Measurements from ENCODE around the gene JAML.

JAML gene

DNA sequence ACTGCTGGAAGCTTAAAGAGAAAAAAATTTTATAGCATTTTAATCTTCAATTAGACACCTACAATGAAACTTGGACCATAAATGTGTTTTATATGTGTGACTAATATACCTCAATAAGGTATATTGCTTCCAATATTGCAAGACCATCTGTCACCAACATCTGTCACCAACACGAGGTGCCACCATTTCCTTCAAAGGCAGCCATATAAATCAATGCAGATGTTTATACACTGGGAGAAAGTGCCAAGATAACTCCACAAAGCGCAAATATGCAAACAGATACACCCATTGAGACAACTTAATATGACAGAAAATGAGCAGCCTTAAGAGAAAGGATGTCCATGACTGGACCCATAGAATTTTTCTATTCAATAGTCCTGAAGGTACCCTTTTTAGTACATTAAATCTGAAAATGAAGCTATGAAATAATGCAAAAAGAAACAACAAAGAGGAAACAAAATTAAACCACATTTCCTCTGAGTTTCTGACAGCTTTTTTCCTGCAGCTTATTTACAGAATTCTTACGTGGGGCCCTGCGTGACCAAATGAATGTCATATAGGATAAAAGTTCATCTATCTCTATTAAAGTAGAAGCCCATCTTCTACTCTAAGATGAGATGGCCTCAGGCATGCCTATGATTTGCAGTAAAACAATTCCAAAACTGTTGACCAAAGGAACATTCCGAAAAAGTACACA, 14.8 kb upstream of the JAML start:
- no peak for DNase-seq (ENCODE audit: low spot score)

DNA sequence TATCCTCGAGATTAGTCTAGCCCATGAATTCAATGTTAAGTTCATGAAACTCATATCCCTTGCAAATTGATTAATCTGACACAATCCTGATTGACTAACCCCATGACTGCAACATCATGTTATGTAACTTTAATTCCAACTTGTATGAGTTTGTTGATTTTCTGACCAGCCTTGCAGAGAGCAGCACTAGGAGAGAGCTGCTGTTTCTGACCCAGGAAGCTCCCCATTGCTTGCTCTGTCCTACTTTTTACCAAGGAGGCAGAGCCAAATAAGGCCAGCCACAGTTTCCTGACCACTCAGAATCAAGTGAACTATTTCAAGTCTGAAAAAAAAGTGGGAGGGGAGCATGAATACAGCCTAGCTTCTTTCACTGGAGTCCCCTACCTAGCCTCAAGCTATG, 14.1 kb upstream of the JAML start:
- DNase-seq (ENCODE audit: low spot score) = peak; percentile 13

DNA sequence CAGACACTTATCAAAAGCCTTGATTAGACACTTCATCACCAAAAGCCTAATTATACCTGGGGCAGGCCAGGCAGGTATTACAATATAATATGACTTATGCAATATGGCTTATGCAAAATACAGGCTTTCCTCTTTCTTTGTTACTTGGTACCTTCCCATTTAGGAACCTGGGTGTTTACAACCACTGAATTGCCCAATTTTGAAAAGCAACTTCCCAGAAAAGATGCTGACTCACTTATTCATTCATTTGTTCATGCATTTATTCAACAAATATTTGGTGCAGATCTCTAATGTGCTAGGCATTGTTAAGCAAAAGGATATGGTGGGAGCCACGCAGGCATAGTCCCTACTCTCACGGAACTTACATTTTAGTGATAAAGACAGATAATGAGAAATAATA, 13.6 kb upstream of the JAML start:
- no peak for DNase-seq (ENCODE audit: low spot score)

DNA sequence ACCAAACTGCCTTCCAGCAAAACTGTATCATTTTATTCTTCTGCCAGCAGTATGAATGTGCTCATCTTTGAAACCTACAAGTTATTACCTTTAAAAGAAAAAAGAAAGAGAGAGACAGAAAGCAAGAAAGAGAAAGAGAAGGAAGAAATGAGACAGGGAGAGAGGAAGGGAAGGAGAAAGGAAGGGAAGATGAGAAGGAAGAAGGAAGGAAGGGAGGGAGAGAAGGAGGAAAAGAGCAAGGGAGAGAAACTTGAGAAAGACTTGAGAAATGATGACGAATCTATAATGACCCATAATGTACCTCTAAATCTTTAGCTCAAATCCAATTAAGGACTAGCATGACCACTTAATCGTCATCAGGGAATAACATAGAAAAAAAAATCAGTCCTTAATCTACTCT, 11.4 kb upstream of the JAML start:
- no peak for DNase-seq (ENCODE audit: low spot score)

DNA sequence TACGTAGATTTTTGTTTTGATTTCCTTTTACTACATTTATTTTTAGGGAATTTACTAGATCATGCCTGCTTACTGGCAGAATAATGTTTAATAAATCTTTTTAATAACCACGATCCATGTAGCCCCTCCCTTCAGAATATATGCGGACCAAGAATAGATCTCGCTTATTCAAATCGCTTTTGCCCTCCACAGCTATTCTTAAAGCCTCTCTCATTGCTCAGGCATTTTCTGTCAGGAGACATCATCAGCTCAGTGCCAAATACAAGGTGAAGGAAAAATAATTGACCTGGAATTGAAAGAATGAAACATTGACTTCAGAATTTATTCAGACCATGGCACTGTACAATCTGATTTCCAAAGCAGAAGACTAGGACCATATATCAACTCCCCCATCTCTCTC, 10.0 kb upstream of the JAML start:
- DNase-seq (ENCODE audit: low spot score) = no peak

DNA sequence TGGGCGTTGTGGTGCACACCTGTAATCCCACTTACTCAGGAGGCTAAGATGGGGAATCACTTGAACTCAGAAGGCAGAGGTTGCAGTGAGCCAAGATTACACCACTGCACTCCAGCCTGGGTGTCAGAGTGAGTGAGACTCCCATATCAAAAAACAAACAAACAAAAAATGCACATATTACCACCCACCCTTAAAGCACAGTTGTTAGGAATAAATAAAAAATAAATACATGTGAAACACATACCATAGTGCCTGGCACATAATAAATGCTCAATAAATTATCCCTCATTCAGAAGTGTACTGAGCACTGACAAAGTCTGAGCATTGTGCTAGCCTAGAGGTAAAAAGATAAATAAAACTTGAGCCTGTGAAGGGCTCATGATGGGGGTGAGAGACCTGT, 9.0 kb upstream of the JAML start:
- DNase-seq (ENCODE audit: low spot score) = no peak

DNA sequence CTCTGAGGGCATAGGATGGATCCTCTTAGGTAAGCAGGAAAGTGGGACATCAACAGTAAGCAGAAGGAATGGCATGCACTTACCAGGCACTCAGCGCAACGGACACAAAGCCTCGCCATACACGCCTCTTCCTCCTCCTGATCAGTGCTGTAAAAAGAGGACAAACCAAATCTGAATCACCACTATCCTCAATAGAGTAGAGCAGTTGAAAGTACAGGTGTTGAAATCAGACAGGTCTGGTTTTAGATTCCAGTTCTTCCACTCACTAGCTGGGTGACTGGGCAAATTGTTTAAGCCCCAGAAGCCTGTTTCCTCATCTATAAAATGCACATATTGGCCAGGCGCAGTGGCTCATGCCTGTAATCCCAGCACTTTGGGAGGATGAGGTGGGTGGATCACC, 8.6 kb upstream of the JAML start:
- no peak for DNase-seq (ENCODE audit: low spot score)

DNA sequence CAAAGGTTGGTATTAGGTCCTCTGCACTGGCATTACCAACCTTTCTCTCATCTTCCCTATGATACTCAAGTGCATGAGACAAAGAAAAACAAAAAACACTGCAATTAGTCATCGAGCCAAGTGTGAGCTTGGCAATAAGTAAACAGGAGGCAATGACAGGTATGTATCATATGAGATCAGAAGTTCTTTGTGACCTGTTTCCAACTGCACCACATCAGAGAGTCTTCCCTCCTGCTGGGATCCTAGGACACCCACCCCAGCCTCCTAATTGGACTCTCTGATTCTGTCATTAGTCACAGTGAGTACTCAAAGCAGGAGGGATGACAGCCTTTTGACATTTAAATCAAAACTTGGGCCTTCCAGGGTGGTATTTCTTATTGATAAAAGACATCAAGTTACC, 7.8 kb upstream of the JAML start:
- DNase-seq (ENCODE audit: low spot score) = no peak

DNA sequence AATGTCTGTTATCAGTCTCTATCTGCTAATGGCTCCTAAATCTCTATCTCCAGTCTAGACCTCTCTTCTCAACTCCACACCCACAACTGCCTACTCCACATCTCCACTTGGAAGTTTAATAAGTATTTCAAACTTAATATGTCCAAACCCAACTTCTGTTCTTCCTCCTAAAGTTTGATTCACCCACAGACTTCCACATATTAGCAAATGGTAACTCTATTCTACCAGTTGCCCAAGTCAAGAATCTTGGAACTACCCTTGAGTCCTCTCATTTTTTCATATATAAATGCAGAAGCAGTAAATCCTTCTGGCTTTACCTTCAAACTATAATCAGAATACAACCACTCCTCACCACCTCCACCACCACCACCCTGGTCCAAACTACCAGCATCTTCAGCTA, 6.7 kb upstream of the JAML start:
- DNase-seq (ENCODE audit: low spot score) = no peak

DNA sequence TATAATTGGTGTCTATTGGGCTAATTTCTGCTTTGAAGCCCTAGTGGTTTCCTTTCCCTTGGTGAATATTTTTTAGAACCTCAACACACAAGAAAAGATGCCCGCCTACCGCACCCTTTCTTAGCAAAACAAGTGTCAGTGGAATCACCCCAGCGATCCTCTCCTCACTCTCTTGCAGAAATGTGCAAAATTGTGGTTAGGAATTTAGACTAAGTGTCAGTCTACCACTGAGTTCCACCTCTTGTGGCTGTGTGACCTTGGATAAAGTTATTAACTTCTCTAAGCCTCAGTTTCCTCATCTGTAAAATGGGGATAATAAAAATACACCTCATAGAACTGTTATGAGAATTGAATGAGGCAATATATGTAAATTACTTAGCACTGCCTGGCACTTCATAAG, 5.3 kb upstream of the JAML start:
- DNase-seq (ENCODE audit: low spot score) = no peak

DNA sequence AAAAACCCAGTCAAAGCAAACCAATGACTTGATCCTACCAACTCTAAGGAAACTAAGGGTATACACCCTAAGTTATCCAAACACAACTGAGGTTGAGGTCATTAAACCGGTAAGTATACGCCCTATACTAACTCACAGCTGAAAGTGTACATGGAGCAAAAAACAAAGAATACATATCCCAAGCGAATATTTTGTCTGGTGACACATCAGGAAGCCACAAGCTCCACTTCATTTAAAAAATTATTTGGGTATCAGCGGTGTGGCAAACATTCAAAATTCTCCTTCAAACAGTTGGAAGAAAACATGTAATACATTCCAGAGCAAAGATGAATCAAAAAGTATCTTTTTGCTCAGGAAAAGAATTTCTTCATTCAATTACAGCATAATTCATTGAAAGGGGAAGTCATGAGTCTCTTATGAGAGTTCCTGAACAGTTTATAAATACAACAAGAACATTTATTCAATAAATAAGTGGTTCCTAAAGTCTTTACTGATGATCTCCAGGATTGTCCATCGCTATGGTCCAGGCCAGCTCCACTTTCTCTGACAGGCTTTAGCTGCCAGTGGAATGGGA, 4.5 kb upstream of the JAML start:
- no peak for DNase-seq (ENCODE audit: low spot score)

DNA sequence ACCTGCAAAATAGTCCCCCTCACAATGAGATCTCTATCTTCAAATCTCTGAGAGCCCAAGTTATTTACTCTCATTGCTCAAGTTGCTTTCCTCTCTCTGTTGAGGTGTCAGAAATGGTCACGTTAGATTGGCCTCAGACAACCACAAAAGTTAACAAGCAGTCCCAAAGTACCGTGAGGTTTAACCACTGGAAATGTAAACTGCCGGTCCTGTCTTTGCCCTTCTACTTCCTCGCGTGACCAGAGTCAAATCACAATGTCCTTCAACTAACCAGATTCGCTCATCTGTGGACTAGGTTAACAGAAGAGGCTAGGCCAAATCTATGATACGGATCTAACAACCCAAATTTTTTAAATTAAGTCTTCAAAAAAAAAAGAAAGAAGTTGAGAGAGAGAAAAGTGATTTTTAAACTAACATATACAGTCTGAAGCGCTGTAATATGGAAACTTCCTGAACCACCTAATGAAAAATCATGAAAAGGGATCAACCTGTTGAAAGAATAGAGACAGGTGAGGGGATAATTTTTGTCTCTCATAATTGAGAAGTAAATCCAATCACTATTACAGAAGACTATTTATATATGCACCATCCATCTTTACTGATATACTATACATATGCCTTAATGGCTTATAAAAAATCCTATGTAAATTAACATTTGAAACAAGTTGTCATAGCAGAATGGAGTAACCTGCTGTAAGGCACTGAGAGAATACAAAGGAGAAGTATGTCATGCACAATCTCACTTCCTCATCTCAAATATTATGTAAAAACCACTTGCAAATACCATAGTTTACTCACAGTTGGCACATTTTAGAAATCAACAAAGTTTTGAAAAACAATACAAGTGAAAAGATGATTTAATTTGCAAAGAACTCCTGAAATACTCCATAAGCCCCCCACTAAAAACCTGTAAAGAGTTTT, 3.3 kb upstream of the JAML start:
- no peak for DNase-seq (ENCODE audit: low spot score)

DNA sequence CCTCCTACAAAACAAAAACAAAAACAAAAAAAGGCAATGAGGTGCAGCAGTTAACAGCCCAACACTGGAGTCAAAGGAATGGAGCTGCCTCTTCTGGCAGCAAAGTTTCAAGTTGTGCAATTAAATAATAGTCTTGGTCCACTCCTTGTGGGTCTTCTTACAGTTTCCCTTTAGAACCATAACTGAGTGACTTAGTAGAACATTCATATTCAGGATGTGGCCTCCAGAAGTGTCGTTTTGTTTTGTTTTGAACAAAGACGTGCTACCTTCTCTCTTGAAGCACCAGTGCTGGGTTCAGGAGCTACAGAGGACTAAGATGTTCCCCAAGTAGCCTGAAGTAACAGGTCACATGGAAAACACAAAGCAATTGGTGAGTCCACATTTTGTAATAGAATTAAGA, 2.0 kb upstream of the JAML start:
- DNase-seq (ENCODE audit: low spot score) = no peak

DNA sequence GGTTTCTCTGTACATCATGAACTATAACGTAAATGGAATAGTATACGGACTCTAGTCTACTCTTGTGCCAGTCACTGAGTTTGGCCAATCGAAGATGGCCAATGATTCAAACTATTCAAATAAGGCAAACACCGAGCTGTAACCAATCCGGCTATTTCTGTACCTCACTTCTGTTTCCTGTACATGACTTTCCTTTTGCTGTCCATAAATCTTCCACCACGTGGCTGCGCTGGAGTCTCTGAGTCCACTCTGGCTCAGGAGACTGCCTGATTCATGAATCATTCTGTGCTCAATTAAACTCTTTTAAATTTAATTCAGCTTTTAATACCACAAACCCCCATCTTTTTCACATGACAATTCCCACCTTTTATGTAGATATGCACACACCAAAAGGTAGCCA, 1.5 kb upstream of the JAML start:
- DNase-seq (ENCODE audit: low spot score) = no peak

DNA sequence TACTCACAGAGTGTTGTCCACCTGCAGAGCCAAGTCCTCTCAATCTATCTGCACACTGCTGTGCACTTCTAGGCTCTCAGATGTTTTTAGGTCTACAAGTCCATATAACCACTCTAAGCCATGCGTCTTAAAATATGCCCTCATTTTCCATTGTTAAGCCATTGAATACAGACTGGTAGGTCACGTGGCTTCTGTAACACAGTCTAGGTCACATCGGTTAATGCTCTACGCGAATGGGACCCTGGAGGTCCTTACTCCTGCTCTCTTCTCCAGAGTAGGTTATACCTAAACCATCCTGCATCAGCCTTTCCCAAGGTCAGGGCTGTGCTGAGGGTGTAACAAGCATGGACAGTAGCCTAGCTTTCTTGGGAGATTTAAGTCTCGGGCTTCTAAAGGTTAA, 819 bp downstream of the JAML start:
- DNase-seq (ENCODE audit: low spot score) = no peak

DNA sequence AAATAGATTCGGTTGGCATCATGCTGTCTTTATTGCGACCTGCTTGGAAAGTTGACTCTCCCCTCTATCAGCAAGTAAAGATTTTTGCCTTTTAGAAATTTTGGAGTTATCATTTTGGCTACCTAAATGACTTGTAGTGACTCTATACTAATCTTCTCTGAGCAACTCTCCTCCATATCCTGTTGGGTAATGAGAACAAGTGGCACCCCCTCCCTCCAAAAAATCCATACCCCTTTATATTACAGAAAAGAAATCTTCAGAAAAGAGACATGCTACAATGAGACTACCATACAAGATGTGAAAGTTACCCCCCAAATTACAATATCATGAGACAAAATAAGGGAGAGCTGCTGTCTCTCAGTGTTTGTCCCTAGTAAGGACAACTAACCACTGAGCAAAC, 1.2 kb downstream of the JAML start:
- DNase-seq (ENCODE audit: low spot score) = no peak

DNA sequence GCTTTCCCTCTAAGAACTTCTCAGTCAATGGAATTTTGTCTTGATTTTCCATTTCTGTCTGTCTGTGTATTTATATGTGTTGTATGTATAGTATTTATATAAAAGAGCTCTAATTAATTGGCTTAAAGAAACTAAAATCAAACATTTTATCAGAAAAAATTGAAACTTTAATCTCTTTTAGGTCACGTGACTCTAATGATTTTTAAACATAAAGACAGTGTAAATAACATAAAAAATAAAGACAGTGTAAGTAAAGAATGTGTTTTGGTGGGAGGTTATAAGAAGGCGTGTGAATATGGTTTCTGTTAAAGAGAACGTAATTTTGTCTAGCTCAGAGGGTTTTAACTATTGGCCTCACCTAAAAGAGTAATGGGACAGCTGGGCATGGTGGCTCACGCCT, 2.4 kb downstream of the JAML start:
- DNase-seq (ENCODE audit: low spot score) = no peak

DNA sequence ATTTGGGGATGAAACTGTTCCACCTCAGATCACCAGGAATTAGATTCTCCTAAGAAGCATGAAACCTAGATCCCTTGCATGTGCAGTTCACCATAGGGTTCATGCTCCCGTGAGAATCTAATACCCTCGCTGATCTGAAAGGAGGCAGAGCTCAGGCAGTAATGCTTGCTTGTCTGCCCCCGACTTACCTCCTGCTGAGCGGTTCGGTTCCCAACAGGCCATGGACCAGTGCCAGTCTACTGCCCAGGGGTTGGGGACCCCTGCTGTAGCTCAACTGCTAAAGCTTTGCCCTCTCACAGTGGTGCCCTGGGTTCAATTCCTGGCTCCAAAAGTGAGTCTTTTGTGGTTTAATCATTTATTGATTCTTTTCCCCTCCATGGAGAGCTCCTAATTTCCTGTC, 3.4 kb downstream of the JAML start:
- DNase-seq (ENCODE audit: low spot score) = no peak

DNA sequence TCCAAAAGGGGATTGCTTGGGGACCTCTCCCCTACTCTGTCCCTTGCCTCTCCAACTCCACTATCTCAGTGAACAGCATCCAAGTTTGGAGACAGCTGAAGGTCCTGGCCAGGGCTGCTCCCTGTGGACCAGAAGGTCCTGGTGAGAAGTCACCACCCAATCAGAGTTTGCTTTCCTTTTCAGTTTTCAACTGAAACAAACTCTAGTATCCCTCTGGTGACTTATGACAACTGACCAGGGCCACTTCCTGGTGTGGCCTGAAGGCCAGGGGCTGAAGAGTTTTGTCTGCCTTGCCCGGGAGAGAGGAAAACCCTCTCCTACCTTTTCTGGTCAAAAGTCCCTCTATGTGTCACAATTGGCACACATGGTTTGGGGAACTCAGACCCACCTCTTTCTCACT, 5.1 kb downstream of the JAML start:
- DNase-seq (ENCODE audit: low spot score) = no peak

DNA sequence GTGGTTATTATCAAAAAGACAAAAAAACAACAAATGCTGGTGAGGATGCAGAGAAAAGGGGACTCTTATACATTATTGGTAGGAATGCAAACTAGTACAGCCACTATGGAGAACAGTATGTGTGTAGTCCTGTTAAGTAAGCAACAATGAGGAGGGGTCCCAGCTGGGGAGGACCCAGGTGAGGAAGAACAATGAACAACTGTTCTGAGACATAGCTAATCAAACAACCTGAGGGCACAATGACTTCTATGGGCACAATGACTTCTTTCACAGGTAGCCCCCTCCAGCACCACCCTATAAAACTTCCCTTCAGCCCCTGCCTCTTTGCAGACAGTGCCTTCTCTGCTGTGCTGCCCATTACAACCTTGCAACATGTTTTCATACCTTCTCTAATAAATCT, 5.6 kb downstream of the JAML start:
- no peak for DNase-seq (ENCODE audit: low spot score)

DNA sequence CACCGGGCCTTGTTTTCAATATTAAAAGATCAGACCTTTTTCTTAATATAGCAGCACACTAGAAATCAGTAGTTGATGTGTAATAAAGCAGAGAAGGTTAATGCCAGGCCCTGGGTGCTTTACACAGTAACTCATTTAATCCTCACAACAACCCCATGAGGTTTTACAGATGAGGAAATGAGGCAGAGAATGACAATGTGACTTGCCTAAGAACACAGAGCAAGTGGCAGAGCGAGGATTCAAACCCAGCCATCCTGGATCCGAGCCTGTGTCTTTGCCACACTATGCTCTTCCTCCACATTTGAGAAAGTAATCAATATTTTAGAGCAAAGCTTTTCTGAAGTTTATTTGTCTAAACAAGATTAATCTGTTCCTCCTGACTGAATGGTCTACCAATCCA, 7.2 kb downstream of the JAML start:
- no peak for DNase-seq (ENCODE audit: low spot score)

DNA sequence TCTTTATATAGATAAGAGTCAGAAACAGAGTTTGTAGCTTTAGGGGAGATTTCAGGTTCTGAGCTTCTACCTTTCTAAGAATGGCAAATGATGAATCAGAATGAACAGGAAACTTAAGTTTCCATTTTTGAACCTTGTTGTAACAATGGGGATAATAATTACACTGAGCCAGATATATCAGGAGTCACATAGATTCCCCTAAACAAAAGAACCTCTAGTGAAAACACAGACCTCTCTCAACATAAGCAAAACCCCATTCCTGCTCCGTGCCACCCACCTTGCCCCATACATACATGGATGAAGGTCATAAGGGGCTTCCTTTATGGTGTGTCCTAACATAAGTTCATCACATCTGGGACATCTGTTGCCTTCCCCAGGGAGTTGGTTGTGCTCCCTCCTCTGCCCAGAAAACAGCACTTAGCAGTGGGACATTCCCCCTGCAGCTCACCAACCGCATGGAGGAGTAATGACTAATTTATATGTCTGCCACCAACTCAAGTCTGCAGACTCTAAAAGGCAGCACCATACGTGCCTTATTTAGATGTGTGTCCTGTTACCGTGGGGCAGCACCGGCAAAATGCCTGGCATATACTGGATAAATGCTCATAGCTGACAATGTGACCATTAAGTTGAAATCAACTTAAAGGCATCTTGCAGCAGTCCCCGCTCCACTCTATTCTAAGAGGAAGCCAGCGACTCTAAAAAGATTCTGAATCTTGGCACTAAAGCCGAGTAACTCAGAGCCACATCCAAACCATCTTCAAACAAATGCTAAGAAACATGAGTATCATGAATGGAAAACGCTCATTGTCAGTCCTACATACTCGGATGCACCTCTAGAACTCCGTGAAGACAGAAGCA, 8.0 kb downstream of the JAML start:
- DNase-seq (ENCODE audit: low spot score) = no peak

Data from COLO829 (cell line).